ENCODE results near the gene EIF4A2. TPM values are rescaled to one million over a fixed set of nuclear protein-coding genes. Genes with fewer than 3 reads are reported as not detected.
A peak's percentile ranks its signal among the peaks of the same experiment; 100 is the strongest.

EIF4A2 gene
- total RNA-seq, 2 donors from 2014 or later = 302 to 323 TPM

DNA sequence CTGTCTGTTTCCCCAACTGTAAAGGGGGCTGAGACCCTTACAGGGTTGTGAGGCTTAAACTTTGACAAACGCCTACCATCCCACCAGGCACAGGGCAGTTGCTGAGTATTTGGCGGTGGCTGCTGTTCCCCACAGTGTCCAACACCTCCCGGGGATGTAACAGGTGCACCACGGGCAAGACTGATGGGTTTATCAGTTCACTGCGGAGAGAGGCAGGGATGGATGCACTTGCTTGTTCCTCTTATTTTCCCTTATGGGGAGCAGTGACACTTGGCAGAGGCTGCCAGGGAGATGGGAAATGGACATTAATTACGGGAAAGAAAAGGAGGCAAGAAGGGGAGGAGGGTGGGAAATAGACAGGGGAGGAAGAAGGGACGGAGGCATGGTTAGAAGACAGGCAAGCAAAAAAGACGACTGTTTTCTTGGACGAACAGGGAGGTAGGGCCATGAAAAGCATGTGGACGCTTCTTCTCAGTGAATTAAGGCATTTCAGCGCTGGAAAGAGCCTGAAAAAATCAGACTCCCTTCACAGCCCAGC, 42.6 kb downstream of the EIF4A2 start:
- Histone ChIP-seq H3K4me1 (peaks cover 0 to 25% of the 10 kb centered on the region in 2 donors), H3K27ac (no peak overlapping the region), H3K36me3 (no peaks in the 10 kb centered on the region), H3K4me3 (no peak overlapping the region), H3K9me3 (no peaks in the 10 kb centered on the region), H3K27me3 (peaks cover 6 to 12% of the 10 kb centered on the region in 2 donors)
- TF ChIP-seq CTCF (IDR thresholded peaks at IDR 0.05) = no peak
- DNase-seq (ENCODE audit: low spot score) = no peak

DNA sequence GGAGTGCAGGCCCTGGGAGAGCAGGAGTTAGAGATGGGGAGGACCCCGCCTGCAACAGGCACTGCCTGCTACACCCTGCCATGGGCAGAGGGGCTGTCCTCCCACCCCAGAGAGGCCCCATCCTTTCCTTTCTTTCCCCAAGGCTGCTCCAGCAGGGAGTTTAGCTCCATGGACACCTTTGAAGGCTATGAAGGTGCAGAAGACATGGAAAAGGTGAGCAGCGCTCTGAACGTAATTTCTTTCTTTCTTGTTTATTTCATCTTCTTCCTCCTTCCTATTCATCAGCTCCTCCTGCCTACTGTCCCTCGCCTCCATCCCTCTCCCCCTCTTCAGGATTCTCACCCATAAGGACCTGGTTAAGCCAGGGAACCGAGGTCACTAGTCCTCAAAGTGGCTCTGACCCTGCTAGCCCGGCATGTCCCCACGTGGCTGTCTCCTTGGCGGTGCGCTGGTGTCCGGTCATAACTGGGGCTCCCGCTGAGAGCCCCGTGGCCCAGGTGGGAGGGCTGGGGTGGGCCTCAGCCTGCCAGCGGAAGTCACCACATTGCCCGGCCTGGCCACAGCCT, 43.1 kb downstream of the EIF4A2 start:
- Histone ChIP-seq H3K27ac (no peak overlapping the region), H3K4me3 (peak overlapping the region; percentile 53 to 73)

DNA sequence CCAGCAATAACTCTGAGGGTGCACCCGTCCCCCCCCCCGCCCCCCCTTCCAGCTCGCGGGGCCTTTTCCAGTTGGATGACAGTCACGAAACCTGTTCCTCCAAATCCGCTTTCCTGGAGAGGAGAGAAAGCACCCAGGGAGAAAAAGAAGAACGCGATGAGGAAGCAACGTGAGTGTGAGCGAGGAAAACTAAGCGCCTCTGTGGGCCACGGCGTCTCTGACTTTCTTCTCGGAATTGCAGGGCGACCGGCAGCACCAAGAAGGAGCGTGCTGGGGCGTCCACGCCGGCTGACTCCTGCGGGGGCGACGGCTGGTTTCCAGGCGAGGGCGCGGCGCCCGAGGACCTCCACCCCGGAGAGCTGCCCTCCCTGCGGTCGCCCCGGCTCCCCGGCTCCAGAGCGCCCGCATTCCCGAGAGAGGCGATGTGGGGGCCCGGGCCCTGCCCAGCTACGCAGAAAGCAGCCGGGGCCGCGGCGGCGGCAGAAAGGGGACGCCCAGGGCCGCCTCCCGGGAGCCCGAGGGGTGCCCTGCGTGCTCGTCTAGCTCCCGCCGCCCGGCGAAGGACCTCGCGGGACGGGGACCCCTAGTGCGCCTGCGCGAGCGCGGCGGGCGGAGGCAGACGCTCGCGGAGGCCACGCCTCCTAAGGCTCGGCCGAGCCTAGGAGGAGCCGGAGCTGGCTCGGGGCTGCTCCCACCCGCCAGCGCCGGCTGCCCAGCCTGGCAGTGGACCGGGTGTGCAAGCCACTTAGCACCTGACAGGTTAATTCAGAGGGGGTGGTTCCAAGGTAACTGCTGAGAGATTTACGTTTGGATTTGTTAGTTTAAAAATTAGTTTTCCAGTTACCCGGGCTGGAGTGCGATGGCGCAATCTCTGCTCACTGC, 43.8 kb downstream of the EIF4A2 start:
- Histone ChIP-seq H3K27ac (peak overlapping the region; percentile 62 to 71), H3K27me3 (peaks cover 6 to 12% of the 10 kb centered on the region in 2 donors), H3K9me3 (no peaks in the 10 kb centered on the region), H3K4me3 (peak overlapping the region; percentile 53 to 73), H3K36me3 (no peaks in the 10 kb centered on the region), H3K4me1 (peaks cover 0 to 25% of the 10 kb centered on the region in 2 donors)
- no peak for TF ChIP-seq CTCF (IDR thresholded peaks at IDR 0.05)
- no peak for DNase-seq (ENCODE audit: low spot score)

More for the DNA sequence above, 43.1 kb downstream of the EIF4A2 start:
- H3K27me3 ChIP-seq = peaks cover 6 to 12% of the 10 kb centered on the region in 2 donors
- no peak for TF ChIP-seq CTCF (IDR thresholded peaks at IDR 0.05)
- no peaks in the 10 kb centered on the region for H3K36me3 ChIP-seq
- H3K9me3 ChIP-seq = no peaks in the 10 kb centered on the region
- peaks cover 0 to 25% of the 10 kb centered on the region in 2 donors for H3K4me1 ChIP-seq
- no peak for DNase-seq (ENCODE audit: low spot score)

GRCh38 chr3:186828340-186828739, 45.0 kb downstream of the EIF4A2 start:
- no peak overlapping the region for H3K4me3 ChIP-seq
- no peak for TF ChIP-seq CTCF (IDR thresholded peaks at IDR 0.05)
- H3K27ac ChIP-seq = no peak overlapping the region
- no peaks in the 10 kb centered on the region for H3K36me3 ChIP-seq
- peaks cover 0 to 25% of the 10 kb centered on the region in 2 donors for H3K4me1 ChIP-seq
- no peaks in the 10 kb centered on the region for H3K9me3 ChIP-seq
- DNase-seq (ENCODE audit: low spot score) = no peak
- H3K27me3 ChIP-seq = peaks cover 6 to 12% of the 10 kb centered on the region in 2 donors

- Histone ChIP-seq H3K27ac (no peak overlapping the region), H3K4me1 (peaks cover 0 to 7% of the 10 kb centered on the region in 2 donors), H3K36me3 (no peaks in the 10 kb centered on the region), H3K27me3 (peaks cover 6 to 12% of the 10 kb centered on the region in 2 donors), H3K9me3 (no peaks in the 10 kb centered on the region), H3K4me3 (no peak overlapping the region)
- DNase-seq (ENCODE audit: low spot score) = no peak
- TF ChIP-seq CTCF (IDR thresholded peaks at IDR 0.05) = no peak
Observed at GRCh38 chr3:186831798-186832197, 48.4 kb downstream of the EIF4A2 start.
